Motor neuron (in vitro differentiated cells): ENCODE data around the gene PDCD4. TPM values are rescaled to one million over a fixed set of nuclear protein-coding genes. Genes with fewer than 3 reads are reported as not detected.
"Not testable (repeated sequence)": the region's sequence is repeated elsewhere in the genome, so short reads cannot be mapped to it uniquely, and the experiment has no call there.

Experiments
- ATAC-seq, 8 experiments: fragments of 200-7000 bp; cut with Tn5 transposase; replicated peaks in 6 of 8; 2 replicates each; pipeline ENCODE4 v1.8.0; 2021; ENCODE audit warnings: mild to moderate bottlenecking in 8 of 8, moderate library complexity in 8 of 8
- H3K27ac ChIP-seq, 2 donors: fragments of 250-450 bp; sonication (Bioruptor Pico); 2 replicates each; pipeline ENCODE4 v1.9.0; 2021; ENCODE audit warnings: antibody characterized with exemption in 2 of 2, mild to moderate bottlenecking in 2 of 2, moderate library complexity in 1 of 2
- H3K4me1 ChIP-seq, 2 donors: fragments of 250-450 bp; sonication (Bioruptor Pico); replicated peaks in 1 of 2; 2 replicates each; pipeline ENCODE4 v1.6.1; 2021; ENCODE audit warnings: antibody characterized with exemption in 2 of 2, mild to moderate bottlenecking in 2 of 2, moderate library complexity in 1 of 2
- H3K4me3 ChIP-seq, 5 donors: fragments of 250-450 bp; sonication (Bioruptor Pico); 2 replicates each; pipeline ENCODE4 v1.9.0; 2021; ENCODE audit warnings: antibody characterized with exemption in 5 of 5, mild to moderate bottlenecking in 5 of 5, moderate library complexity in 4 of 5
- WGBS, 10 experiments: fragments of 450-650 bp; shearing (Covaris generic); methylation state at CpG; one replicate each; pipeline ENCODE4 v1.0.0; 2022; 5-methylcytosine and 5-hydroxymethylcytosine counted together
- in situ Hi-C, 9 experiments: fragments of 400-800 bp; cut with MboI; loops; one replicate each; pipeline ENCODE4 v1.15.0; 2021; ENCODE audit warnings: low sequenced_read_pairs in 9 of 9, low pct_unique_long_range_greater_than_20kb in 2 of 9; ENCODE audit not compliant: unreplicated experiment in 9 of 9
- total RNA-seq, 8 experiments: library from RNA; unstranded; fragments of 300-600 nt; gene quantifications; 2 replicates each; pipeline versions ENCODE4 v1.2.3 to v1.2.4, GENCODE V29; 2022

Gene PDCD4
- total RNA-seq, 8 experiments from 2014 or later = 34.2 to 141 (median 55.0) TPM

DNA sequence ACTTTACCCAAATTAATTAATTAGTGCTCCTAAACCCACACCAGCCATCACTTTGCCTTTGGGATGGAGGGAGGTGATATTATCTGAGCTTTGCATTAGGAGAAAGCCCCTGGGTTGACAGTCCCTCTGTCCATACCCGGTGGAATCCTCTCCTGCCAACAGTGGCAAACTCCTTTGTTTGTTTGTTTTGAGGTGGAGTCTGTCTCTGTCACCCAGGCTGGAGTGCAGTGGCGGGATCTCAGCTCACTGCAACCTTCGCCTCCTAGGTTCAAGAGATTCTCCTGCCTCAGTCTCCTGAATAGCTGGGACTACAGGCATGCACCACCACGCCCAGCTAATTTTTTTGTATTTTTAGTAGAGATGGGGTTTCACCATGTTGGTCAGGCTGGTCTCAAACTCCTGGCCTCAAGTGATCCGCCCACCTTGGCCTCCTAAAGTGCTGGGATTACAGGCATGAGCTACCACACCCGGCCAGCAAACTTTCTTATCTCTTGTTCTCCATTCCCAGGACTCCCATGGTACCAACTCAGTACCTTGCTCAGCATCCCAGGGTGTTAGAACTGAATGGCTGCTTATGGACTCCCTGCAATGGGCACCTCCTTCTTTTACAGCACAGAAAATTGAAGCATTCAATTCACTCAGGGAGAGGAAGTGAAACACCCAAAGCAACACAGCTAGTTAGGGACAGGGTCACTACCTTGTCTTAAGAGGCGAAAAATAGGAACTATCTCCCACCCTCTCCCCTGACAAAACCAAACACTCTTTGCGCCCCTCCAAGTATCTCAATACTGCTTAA, 4.5 kb upstream of the PDCD4 start:
- in situ Hi-C loops, H3K27ac ChIP-seq, H3K4me3 ChIP-seq, ATAC-seq: not testable (repeated sequence)
- H3K4me1 ChIP-seq = peaks cover 7 to 17% of the 10 kb centered on the region in 2 donors
- 58 to 94% (median 88%) methylated on average over 2 to 7 of the region's 8 CpGs; no CpG with 5 or more reads in 2 of the 10 experiments for WGBS, 10 experiments

DNA sequence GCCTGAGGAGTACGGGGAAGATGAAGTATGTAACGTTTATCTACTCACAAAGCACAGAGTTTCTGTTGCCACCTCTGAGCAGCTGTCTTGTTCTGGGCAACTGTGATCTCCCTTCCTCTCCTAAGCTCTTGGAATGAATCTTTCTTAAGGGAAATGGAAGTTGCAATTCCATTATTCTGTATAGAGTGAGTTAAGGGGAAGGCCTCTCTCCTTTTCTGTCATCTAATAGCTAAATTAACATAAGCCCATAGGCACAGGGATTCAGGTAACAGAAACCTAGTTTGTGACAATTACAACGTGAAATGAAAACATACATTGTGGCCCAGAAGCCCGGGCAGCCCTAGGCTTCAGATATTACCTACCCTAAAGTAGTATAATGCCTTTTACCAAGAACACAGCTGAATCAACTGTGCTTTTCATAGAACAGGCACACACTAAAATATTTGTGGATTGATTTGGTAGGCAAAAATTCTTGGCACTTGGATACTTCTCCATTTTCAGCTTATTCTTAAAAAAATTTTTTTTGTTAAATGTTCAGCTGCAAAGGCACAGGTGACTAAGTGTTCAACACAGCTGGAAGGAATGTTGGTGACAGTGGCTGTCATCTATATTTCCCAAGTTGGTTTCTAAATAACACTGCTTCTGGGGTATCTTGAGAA, 3.8 kb upstream of the PDCD4 start:
- in situ Hi-C loops = no loop called here
- H3K27ac ChIP-seq = no peak overlapping the region
- 50 to 86% (median 74%) methylated on average over 1 to 4 of the region's 4 CpGs; no CpG with 5 or more reads in 2 of the 10 experiments for WGBS, 10 experiments
- peaks cover 7 to 17% of the 10 kb centered on the region in 2 donors for H3K4me1 ChIP-seq
- ATAC-seq = no peak
- no peak overlapping the region for H3K4me3 ChIP-seq

- H3K4me3 ChIP-seq = no peak overlapping the region
- H3K27ac ChIP-seq = no peak overlapping the region
- ATAC-seq = no peak
- 80 to 100% (median 89%) methylated on average over 1 to 6 of the region's 6 CpGs; no CpG with 5 or more reads in 1 of the 10 experiments for WGBS, 10 experiments
- H3K4me1 ChIP-seq = peaks cover 7 to 17% of the 10 kb centered on the region in 2 donors
- in situ Hi-C loops = no loop called here
These were observed 2.7 kb upstream of the PDCD4 start for GRCh38 chr10:110868981-110869380.

DNA sequence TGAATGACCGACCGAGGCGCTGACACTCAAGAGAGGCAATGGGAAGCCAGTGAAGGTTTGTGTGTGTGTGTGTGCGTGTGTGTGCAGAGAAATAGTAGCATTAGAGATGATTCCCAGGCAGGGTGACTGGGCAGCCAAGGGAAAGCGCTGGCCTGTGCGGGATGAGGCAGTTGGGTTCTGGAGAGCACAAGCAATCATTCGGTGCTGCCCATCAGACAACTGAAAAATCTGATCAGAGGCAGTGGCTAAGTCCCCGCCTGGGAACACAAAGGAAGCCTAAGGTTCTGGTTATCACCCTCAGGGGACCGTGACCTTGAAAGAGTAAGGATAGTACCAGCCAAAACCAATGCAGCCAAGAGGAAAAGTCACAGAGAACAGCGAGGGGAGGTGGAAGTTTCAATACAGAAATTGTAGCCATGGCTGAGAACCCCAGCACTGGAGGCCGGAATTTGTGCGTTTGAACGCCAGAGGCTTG, 868 bp upstream of the PDCD4 start:
- peaks cover 7 to 8% of the 10 kb centered on the region in 2 donors for H3K4me1 ChIP-seq
- ATAC-seq = peak in 1 of 8 experiments; percentile 3
- 20 to 98% (median 63%) methylated on average over 2 to 13 of the region's 13 CpGs for WGBS, 10 experiments
- H3K27ac ChIP-seq = peak overlapping the region; percentile 75 to 79
- in situ Hi-C loops = no loop called here
- H3K4me3 ChIP-seq = peak overlapping the region in 3 of 5 donors; percentile 80 to 88 (median 87)

GRCh38 chr10:110872145-110872983, 636 bp downstream of the PDCD4 start:
- WGBS, 10 experiments = 0 to 3% (median 0%) methylated on average over 2 to 8 of the region's 70 CpGs; no CpG with 5 or more reads in 2 of the 10 experiments
- ATAC-seq = peak; percentile 60 to 77 (median 74)
- Histone ChIP-seq H3K4me3 (peak overlapping the region; percentile 57 to 88 (median 84)), H3K27ac (peak overlapping the region; percentile 86 to 88), H3K4me1 (peaks cover 7 to 8% of the 10 kb centered on the region in 2 donors)
- in situ Hi-C loops = no loop called here

GRCh38 chr10:110872984-110873923, 1.5 kb downstream of the PDCD4 start:
- 0 to 8% (median 3%) methylated on average over 2 to 16 of the region's 16 CpGs for WGBS, 10 experiments

GRCh38 chr10:110873951-110874350, 2.2 kb downstream of the PDCD4 start:
- ATAC-seq = no peak
- no peak overlapping the region for H3K27ac ChIP-seq

More at GRCh38 chr10:110872984-110873923, 1.5 kb downstream of the PDCD4 start:
- ATAC-seq = no peak
- H3K4me1 ChIP-seq = peaks cover 7 to 8% of the 10 kb centered on the region in 2 donors
- peak overlapping the region; percentile 86 to 88 for H3K27ac ChIP-seq
- H3K4me3 ChIP-seq = peak overlapping the region; percentile 57 to 88 (median 84)
- in situ Hi-C loops = no loop called here

DNA sequence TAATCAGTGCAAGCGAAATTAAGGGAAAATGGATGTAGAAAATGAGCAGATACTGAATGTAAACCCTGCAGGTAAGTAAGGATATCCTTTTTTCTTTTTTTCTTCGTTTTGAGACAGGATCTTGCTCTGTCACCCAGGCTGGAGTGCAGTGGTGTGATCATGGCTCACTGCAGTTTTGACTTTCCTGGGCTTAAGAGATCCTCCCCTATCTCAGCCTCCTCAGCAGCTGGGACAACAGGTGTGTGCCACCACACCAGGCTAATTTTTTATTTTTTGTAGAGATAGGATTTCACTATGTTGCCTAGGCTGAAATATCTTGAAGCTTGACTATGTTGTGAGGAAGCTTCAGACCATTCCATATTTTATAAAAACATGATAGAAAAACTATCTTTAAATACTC, 4.3 kb downstream of the PDCD4 start:
- 48 to 100% (median 86%) methylated on average over 1 to 2 of the region's 2 CpGs; no CpG with 5 or more reads in 3 of the 10 experiments for WGBS, 10 experiments
- in situ Hi-C loops = loop anchor here in 5 of 9 experiments (25.0 kb wide), 3 partner anchors 114 to 564 kb away; partner anchors contain the start of gene SMNDC1 (in 1 of the 5)

More at GRCh38 chr10:110873951-110874350, 2.2 kb downstream of the PDCD4 start:
- Histone ChIP-seq H3K4me3 (peak overlapping the region; percentile 57 to 88 (median 84)), H3K4me1 (peaks cover 7 to 8% of the 10 kb centered on the region in 2 donors)
- in situ Hi-C loops = no loop called here
- 29 to 100% (median 56%) methylated on average over 1 to 2 of the region's 2 CpGs; no CpG with 5 or more reads in 1 of the 10 experiments for WGBS, 10 experiments

GRCh38 chr10:110876788-110877187, 5.1 kb downstream of the PDCD4 start:
- Histone ChIP-seq H3K4me1 (no peaks in the 10 kb centered on the region), H3K27ac (no peak overlapping the region), H3K4me3 (no peak overlapping the region)
- 91 to 100% (median 100%) methylated on average over 1 of the region's 1 CpG; no CpG with 5 or more reads in 1 of the 10 experiments for WGBS, 10 experiments
- in situ Hi-C loops = loop anchor here in 5 of 9 experiments (25.0 kb wide), 3 partner anchors 114 to 564 kb away; partner anchors contain the start of gene SMNDC1 (in 1 of the 5)
- no peak for ATAC-seq

More for the DNA sequence above, 4.3 kb downstream of the PDCD4 start:
- peaks cover 3% of the 10 kb centered on the region in 2 donors for H3K4me1 ChIP-seq
- H3K27ac ChIP-seq = no peak overlapping the region
- no peak for ATAC-seq
- H3K4me3 ChIP-seq = no peak overlapping the region

DNA sequence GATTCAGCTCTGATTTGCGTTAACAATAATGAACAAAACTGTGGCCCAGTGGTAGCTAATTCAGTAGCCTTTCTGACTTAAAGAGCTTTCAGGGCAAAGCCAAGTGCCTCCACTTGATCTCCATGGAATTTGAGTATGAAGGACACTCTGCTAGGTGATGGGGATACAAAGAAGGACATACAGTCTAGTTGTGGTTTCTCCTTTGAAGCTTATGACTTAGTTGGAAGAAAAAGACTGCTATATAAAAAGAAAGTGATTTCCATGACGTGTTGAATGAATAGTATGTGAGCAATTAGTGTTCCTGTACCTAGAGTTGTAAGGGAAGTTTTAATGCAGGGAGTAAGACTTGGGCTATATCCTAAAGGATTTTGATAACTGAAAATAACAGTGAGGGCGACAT, 8.3 kb downstream of the PDCD4 start:
- no peak overlapping the region for H3K4me3 ChIP-seq
- 67 to 100% (median 80%) methylated on average over 1 to 3 of the region's 3 CpGs; no CpG with 5 or more reads in 2 of the 10 experiments for WGBS, 10 experiments
- H3K27ac ChIP-seq = no peak overlapping the region
- no peak for ATAC-seq
- in situ Hi-C loops = loop anchor here in 5 of 9 experiments (25.0 kb wide), 3 partner anchors 118 to 568 kb away; partner anchors contain the start of gene SMNDC1 (in 1 of the 5)
- peaks cover 0 to 6% of the 10 kb centered on the region in 2 donors for H3K4me1 ChIP-seq

DNA sequence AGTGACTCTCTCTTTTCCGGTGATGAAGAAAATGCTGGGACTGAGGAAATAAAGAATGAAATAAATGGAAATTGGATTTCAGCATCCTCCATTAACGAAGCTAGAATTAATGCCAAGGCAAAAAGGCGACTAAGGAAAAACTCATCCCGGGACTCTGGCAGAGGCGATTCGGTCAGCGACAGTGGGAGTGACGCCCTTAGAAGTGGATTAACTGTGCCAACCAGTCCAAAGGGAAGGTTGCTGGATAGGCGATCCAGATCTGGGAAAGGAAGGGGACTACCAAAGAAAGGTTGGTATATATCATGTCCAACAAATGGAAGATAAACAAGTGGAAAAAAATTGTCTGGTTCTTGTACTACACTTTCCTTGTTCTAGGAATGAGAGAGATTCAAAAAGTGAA, 9.5 kb downstream of the PDCD4 start:
- ATAC-seq = no peak
- Histone ChIP-seq H3K4me3 (no peak overlapping the region), H3K4me1 (peaks cover 0 to 6% of the 10 kb centered on the region in 2 donors), H3K27ac (no peak overlapping the region)
- WGBS, 10 experiments = 69 to 100% (median 95%) methylated on average over 3 to 9 of the region's 9 CpGs; no CpG with 5 or more reads in 1 of the 10 experiments
- in situ Hi-C loops = loop anchor here in 5 of 9 experiments (25.0 kb wide), 3 partner anchors 119 to 569 kb away; partner anchors contain the start of gene SMNDC1 (in 1 of the 5)
